Tongue (tissue), 3 donors: ENCODE measurements around the gene DDX6. TPM values are rescaled to one million over a fixed set of nuclear protein-coding genes. Genes with fewer than 3 reads are reported as not detected.

ENCODE experiments used
- DNase-seq: peaks from one replicate; pipeline ENCODE4 v3.0.0-alpha.2; 2015
- small RNA-seq: library from RNA; depleted of rRNA; stranded (forward); fragments of <200 nt; gene quantifications from one replicate; pipeline ENCODE3, GENCODE V24; 2014; ENCODE audit warnings: low replicate concordance
- total RNA-seq: library from RNA; depleted of rRNA; stranded (reverse); fragments of >200 nt; gene quantifications from one replicate; pipeline ENCODE4 v1.2.3, GENCODE V29; 2014

The DDX6 gene
- total RNA-seq, 1 donor from 2014 or later: 166 TPM

GRCh38 chr11:118699506-118700220 lies 91.3 kb downstream of the DDX6 start:
- DNase-seq: no peak

Small RNAs within 50 kb of the gene (small RNA-seq; reads per million reads assigned to genes)
- gene AP004609.2 (not detected), gene RF00019 (not detected), gene RNU6-376P (not detected)

Other genes with a start within 250 kb of the DDX6 start
- gene IFT46, start 225.2 kb downstream of the DDX6 start, total RNA-seq: 23.2 TPM
- 128 TPM for gene ARCN1, start 218.8 kb downstream of the DDX6 start, total RNA-seq
- gene PHLDB1, start 183.5 kb downstream of the DDX6 start, total RNA-seq: 103 TPM
- not detected for gene TREH, start 111.5 kb downstream of the DDX6 start, total RNA-seq
- gene CXCR5, start 92.7 kb upstream of the DDX6 start, total RNA-seq: 0.10 TPM
- 37.5 TPM for gene BCL9L, start 134.8 kb upstream of the DDX6 start, total RNA-seq
- not detected for gene UPK2, start 165.1 kb upstream of the DDX6 start, total RNA-seq
- gene FOXR1, start 180.6 kb upstream of the DDX6 start, total RNA-seq: not detected
- 31.6 TPM for gene CENATAC, start 207.0 kb upstream of the DDX6 start, total RNA-seq
- 2,908 TPM for gene RPS25, start 227.2 kb upstream of the DDX6 start, total RNA-seq
- 29.2 TPM for gene TRAPPC4, start 227.6 kb upstream of the DDX6 start, total RNA-seq
- 8.8 TPM for gene SLC37A4, start 239.7 kb upstream of the DDX6 start, total RNA-seq